ENCODE data around the gene UBE2E2.

- no peak for TF ChIP-seq EZH2 (IDR thresholded peaks at IDR 0.05; ENCODE audit: borderline replicate concordance, insufficient read depth, low read depth, low read length, poor library complexity, severe bottlenecking)
- TF ChIP-seq, protein P1, sequence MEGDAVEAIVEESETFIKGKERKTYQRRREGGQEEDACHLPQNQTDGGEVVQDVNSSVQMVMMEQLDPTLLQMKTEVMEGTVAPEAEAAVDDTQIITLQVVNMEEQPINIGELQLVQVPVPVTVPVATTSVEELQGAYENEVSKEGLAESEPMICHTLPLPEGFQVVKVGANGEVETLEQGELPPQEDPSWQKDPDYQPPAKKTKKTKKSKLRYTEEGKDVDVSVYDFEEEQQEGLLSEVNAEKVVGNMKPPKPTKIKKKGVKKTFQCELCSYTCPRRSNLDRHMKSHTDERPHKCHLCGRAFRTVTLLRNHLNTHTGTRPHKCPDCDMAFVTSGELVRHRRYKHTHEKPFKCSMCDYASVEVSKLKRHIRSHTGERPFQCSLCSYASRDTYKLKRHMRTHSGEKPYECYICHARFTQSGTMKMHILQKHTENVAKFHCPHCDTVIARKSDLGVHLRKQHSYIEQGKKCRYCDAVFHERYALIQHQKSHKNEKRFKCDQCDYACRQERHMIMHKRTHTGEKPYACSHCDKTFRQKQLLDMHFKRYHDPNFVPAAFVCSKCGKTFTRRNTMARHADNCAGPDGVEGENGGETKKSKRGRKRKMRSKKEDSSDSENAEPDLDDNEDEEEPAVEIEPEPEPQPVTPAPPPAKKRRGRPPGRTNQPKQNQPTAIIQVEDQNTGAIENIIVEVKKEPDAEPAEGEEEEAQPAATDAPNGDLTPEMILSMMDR (IDR thresholded peaks at IDR 0.05) = no peak
Observed at GRCh38 chr3:23519314-23520208, 316.4 kb downstream of the UBE2E2 start.

All from B cell (primary cell).